EL (cell line): ENCODE results near the gene WSCD2.
"Not testable (repeated sequence)": the region's sequence is repeated elsewhere in the genome, so short reads cannot be mapped to it uniquely, and the experiment has no call there.

ENCODE experiments used
- DNase-seq: peaks from one replicate; pipeline ENCODE4 v3.0.0-alpha.2; 2016

Gene WSCD2

DNA sequence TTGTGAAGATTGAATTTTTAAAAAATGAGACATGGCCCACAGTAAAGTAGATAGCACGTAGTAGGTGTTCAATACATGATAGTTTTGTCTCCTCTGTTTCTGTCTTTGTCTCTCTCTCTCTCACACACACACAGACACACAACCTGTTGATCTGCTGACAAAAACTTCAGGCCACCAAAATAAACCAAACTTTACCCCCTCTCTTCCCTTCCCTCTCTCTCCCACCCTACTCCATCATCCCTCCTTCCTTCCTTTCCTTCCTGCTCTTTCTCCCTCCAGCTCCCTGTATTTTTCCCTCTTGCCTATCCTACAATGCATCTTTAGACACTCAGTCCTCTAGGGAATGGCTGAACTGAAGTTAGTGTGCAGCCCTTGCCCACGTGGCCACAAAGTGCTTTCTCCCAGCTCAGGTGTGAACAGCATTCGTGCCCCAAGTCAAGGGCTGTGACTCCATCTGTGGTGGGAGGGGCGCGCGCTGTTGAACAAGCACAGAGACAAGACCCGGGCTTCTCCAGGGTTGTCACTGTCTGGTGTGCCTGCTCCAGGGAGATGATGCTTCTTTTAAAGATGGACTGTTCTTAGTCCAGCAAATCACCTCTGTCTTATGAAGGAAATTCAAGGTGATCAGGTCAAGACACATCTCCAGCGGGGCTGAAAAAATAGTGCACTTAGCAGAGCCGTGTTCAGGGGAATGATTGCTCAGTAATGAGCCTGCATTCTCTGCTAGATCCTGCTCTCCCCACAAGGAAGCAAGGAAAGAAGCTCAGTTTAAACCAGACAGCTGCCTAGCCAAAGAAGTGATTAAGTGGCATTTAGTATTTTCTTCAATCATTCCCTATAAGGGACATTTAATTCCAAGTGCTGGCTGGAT, 75.3 kb downstream of the WSCD2 start:
- no peak for DNase-seq

DNA sequence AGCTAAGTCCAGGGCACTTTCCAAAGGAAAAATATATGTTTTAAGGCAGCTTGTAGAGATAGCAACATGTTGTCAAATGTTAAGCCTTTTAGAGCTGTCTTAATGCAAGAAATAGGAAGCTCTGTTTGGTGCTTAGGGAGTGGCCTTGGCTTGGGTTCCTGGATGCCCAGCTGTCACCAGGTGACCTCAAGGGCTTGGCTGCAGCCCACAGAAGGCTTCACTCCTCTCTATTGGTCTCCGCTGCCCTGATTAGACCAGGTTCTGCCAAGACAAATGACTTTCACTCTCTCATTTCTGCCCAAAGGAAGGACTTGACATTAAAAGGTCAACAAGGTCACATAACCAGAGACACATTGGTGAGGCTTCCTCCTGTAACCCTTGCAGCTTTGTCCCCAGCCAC, 76.8 kb downstream of the WSCD2 start:
- DNase-seq, result no peak

DNA sequence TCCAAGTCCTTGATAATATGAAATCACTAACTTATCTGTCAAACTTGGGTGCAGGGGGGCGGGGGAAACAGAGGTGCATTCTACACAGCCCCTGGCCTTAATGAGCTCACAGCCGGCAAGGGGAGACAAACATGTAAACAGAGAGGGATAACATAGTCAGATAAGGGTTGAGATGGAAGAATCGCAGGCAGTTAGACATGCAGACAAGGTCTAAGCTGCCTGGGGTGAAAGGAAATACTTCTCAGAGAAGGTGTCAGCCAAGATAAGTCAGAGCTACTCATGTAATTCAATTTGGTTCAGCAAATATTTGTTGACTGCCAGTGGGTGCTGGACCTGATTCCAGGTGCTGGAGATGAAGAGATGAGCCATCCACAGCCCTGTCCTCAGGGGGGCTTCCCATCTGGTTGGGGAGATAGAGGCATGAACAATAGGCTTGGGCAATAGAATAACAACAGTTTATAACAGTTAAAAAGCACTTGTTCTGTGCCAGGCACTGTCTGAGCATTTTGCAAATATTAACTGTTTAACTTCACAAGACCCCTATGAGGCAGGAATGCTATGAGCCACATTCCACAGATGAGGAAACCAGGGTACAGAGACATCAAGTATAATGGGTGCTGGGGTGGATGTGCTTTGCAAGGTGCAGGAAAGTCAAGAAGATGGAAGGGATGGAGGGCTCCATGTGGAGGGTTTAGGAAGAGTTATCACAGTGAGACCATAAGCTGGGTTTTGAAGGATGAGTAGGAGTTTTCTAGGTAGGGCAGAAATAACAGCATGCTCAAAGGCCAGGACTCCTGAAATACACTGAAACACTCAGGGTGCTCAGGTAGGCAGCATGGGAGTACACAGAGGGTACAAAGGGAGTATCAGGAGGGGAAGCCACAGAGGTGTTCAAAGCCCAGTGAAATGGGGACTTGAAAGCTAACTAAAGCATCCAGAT, 79.0 kb downstream of the WSCD2 start:
- no peak for DNase-seq

DNA sequence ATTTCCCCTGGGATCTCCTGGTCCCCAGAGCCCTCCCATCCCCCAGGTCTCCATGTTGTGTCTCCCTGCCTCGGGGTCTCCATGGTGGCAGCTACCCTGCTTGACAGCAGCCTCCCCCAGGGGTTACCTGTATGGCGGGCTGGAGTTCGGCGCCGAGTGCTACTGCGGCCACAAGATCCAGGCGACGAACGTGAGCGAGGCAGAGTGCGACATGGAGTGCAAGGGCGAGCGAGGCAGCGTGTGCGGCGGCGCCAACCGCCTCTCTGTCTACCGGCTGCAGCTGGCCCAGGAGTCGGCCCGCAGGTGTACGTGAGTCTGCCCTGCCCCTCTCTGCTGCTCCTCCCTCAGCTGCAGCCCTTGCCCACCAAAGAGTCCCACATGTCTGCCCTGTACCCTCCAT, 80.9 kb downstream of the WSCD2 start:
- no peak for DNase-seq

DNA sequence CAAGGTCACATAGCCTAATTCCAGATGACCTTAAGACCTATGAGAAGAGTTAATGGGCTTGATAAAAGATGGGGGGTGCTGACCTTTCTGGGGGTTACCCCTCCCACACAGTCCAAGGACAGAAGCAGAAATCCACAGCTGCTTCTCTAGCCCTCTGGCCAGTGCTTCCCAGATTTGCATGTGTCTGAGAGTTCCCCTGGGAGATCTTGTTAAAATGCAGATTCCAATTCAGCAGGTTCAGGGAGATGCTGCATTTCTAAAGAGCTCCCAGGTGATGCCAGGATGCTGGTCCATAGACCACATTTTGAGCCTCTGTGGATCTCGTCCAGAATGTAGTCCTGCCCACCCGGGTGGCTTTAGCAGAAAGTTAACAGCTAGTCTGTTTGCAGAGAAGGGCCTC, 82.1 kb downstream of the WSCD2 start:
- DNase-seq, result no peak

DNA sequence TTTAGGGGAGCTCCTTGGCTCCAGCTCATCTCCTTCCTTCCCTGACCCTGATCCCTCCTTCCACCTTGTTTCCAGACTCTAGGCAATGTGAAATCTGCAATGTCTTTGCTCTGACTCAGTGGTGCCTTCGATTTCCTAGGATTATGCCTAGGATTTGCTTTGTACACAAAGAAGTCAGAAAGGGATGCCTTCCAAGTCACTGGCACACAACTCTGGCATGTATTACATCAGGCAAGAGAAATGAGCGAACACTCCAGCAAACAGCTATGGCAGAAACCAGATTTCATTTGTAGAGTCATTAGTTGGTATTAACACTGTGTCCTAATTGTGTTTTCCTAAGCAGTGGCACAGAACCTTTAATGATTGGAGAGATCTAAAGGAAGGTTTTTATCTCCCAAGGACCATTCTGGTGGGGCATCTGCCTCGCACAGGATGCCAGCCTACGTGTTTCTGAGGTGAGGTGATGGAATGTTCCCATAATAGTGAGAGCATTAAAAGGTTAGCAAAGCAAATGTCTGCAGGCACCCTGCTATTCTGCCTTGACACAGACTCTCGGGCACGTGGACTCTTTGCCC, 84.9 kb downstream of the WSCD2 start:
- DNase-seq, result no peak

DNA sequence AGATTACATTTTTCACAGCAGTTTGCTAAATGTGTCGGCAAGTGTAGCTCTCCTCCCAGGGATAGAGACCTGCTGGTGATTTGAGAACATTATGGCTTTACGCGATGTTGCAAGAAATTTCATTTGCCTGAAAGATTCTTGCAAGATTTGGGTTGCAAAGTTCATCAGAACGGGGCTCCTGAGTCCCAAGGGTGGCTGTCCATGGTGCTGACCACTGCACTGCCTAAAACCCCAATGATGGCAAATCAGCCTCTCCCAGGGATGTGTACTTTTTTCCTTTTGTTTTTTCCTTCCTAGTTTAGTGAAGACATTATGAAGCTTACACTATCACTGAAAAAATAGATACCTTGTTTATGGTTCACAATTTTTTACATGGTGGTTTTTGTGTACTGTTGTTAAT, 85.4 kb downstream of the WSCD2 start:
- peak; percentile 15 for DNase-seq

DNA sequence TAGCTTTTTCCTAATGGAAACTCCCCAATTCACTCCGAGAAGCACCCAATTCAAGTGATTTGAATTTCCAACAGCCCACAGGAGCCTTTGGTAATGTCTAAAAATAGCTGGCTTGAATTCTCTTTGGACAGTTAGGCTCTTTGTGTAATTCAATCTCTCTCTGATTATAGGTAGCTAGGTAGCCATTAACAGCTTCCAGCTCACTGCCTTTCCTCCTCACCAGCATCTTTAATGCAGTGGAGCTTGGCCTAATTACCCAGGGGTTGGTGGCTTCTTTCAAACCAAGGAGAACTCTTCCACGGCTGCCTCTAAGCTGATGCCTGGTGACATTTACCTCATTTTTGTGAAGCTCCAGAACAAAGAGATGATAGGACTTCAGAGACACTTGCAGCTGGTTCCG, 86.4 kb downstream of the WSCD2 start:
- no peak for DNase-seq

DNA sequence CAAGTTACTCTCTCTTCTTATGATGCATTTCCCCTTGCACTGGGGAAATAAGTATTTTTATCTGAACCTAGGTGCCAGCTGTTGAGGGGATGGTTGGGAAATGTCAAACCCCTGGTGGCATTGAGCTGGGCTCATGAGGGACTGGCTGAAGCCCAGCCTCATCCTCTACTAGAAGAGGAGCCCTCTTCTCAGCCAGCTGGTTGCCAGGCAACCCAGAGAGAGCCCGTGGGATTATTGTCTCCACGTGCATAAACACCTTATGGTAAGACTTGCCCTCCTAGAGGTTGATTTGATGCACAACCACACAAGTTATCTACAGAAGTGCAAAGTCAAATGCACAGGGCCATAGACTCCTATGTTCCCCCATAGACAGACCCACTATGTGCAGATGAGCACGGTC, 89.8 kb downstream of the WSCD2 start:
- DNase-seq, result no peak

DNA sequence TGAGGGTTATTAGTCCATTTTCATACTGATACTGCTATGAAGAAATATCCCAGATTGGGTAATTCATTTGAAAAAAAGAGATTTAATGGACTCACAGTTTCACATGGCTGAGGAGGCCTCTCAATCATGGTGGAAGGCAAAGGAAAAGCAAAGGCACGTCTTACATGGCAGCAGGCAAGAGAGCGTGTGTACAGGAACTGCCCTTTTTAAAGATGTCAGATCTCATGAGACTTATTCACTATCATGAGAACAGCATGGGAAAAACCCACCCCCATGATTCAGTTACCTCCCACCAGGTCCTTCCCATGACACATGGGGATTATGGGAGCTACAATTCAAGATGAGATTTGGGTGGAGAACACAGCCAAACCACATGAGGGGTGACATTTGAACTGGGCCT, 96.0 kb downstream of the WSCD2 start:
- not testable (repeated sequence) for DNase-seq

DNA sequence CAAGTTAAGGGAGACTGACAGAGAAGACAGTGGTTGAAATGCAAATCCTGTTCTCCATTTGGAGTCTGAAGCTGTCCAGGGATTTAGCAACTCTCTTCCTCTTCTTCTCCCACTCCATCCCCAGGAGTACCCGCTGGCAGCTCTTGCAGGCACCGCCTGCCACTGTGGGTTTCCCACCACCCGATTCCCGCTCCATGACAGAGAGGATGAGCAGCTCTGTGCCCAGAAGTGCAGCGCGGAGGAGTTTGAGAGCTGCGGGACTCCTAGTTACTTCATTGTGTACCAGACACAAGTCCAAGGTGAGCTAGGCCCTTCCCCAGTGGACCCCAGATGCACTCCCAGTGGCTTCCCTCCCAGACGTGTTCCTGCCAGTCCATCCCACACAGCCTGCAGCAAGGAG, 97.8 kb downstream of the WSCD2 start:
- DNase-seq, result no peak

DNA sequence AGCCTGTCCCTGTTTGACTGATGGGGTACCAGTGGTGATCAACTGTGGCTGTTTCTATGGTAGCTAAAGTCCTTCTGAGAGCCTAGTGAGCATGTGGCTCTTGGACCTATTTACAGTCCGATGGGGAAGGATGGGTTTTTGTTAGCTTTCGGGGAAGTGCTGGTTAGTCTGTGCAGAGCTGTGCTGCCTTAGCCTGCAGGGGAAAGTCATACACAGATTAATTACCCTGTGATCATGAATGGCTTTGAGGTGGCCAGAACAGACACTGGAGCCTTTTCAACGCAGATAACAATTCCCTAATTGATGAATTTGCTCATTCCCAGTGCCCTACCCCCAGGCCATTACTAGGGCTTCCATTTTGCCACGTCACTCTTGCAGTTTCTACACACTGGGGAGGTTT, 99.7 kb downstream of the WSCD2 start:
- no peak for DNase-seq

DNA sequence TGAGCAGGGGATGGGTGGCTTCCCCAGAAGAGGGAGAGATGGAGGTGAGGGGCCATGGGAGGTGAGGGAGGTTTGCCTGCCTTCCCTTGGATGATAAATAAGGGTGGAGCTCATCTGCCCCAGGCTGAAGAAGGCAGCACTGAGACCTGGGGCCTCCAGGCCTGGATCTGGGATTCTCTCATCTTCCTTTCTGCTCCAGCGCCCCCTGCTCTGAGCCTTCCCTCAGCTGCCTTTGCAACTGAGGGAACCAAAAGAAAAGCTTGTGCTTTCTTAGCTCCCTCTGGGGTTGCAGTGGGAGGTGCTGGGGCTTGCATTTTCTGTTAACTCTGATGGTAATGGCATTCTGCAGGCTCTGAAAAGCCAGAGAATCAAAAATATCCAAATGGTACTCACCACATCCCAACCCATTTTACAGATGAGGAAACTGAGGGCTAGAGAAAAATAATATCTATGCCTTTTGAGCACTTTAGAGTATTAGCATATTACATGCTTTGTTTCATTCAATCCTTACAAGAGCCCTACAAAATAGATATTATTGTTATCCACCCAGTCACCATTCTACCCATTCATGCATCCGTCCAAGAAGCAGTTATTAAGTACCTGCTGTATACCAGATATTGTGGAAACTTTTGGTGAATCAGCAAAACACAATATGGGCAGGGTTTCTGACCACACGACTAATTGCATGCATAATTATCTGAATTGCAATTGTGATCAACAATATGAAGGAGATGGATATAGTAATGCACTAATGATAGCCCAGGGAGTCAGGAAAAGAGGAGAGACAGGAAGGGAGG, 102.2 kb downstream of the WSCD2 start:
- no peak for DNase-seq

DNA sequence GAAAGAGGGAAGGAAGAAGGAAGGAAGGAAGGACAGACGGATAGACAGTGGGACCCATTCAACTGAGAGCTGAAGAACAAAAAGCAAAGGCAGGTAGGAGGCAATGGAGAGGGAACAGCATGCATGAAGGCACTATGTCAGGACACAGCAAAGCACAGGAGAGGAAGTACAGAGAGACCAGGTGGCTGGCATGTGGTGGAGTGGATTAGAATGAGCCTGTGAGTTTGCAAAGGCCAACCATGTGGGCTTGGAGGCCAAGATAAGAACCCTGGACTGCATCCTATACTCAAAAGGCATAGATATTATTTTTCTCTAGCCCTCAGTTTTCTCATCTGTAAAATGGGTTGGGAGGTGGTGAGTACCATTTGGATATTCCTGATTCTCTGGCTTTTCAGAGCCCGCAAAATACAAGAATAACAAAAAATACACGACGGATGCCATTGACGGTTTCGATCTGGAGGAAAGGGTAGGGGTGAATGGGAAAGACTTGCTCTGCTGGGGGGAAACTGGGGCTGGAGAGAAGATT, 102.9 kb downstream of the WSCD2 start:
- no peak for DNase-seq

DNA sequence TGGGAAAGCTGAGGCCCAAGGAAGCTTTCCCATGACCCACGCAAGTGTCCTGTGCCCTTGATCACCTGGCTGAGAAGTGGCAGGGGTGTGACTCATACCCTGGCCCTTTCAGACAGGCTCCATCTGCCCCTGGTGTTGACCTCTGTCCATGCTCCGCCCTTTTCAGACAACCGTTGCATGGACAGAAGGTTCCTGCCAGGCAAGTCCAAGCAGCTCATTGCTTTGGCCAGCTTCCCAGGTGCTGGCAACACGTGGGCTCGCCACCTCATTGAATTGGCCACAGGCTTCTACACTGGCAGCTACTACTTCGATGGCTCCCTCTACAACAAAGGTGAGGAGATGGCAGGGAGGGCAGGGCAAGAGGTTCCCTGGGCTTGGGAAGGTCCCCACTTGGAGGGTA, 103.5 kb downstream of the WSCD2 start:
- DNase-seq, result no peak

DNA sequence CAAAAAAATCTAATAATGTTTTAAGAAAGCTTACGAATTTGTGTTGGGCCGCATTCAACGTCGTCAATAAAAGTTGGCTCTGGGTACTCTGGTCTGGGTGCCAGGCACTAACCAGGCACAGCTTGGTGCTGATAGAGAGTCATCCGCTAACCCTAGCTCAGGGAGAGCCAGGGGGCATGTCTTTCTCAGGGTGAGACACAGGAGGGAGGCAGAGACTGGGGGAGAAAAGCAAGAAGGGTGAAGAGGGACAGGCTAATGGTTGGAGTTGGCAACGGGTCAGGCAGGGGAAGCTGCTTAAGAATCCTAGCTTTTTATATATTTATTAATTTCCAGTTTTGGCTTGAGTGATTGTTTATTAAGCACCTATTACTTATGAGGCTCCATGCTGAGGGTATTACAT, 105.1 kb downstream of the WSCD2 start:
- no peak for DNase-seq

DNA sequence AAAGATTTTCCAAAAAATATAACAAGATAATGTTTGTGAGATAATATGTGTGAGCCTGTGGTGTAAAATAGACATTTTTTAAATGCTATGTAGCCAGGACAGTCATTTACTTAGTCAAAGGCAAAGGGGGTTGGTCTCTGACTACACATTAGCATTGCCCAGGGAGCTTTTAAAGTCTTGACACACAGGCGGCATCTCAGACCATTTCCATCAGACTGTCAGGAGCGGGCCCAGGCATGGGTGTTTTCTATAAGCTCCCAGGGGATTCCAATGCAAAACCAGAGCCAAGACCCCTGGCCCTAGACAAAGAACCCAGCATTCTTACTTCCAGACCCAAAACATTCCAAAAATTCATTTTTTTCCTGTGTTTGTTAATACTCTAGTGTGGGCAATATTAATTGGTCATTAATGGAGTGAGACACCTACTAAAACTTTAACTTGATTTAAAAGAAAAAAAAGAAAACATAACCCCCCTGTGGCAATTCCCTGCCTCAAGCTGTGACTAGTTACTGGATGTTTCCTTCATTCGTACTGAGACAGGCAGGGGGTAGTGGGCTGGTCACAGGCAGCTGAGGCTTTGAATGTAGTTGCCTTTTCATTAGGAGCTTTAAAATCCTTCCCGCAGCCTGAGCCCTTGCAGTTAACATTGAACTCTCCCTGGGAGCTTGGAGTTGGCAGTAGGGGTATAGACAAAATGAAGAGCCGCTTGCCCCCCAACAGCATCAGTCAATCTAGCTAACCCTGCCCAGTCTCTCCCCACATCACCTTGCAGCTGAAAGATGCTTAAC, 106.3 kb downstream of the WSCD2 start:
- DNase-seq, result no peak

DNA sequence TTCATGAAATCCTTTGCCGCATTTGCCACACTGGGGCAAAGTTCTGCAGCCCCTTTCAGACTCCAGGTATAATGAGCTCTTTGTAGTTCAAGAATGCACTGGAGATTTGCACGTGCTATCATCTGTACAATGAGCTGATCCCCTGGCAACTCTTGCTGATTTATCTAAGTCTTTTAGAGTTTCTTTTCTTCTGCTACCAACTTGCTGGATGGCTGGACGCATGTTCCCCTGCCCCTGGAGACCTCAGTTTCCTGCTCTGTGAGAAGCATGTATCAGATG, 106.8 kb downstream of the WSCD2 start:
- DNase-seq, result no peak

DNA sequence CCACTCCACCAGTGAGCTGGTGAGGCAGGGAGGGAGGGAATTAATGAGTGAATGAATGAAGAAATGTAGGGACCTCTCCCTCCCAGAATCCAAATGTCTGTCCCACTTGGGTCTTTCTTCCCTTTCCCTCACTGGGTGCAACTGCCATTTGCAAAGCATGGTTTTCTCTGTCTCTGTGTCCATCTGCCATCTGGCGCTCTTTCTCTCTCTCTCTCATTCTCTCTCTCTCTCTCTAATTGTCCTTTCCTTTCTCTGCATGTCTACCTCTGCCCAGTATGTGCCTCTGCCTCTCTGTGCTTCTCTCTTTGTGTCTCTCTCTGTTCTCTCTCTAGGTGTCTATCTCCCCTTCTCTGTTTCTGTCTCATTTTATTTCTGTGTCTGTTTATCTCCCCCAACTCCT, 107.3 kb downstream of the WSCD2 start:
- no peak for DNase-seq

DNA sequence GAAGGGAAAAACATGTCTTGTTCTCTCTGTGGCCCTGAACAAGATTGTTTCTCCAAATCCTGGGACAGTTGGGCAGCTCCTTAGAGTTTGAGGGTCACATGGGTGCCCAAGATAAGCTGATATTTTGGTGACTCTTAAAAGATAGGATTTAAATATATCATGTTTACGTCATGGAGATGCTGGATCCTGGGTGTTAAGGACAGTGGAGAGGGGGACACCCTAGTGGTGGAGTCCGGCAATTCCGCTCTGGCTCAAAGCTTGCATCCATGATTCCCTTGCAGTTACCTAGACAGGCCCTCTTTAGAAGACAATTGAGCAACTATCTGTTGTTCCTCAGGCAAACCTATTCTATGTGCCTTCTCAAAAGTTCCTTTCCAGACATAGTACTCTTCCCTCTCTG, 108.2 kb downstream of the WSCD2 start:
- DNase-seq, result peak; percentile 6

DNA sequence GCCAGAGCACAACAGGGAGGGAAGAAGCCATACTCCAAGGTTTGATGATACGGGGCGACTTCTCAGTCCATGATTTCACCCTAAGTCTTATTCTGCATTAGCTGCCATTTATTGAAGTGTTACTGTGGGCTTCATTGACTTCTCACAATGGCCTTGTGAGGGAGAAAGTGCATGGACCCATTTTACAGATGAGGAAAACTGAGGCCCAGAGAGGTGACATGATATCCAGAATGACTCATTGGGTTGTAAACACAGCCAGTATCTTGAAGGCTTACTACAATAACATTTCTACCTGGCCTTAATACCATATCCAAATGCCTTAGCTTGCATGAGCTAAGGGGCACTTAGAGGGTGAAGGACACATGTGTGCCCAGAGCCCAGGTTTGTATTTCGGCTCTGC, 109.4 kb downstream of the WSCD2 start:
- no peak for DNase-seq

DNA sequence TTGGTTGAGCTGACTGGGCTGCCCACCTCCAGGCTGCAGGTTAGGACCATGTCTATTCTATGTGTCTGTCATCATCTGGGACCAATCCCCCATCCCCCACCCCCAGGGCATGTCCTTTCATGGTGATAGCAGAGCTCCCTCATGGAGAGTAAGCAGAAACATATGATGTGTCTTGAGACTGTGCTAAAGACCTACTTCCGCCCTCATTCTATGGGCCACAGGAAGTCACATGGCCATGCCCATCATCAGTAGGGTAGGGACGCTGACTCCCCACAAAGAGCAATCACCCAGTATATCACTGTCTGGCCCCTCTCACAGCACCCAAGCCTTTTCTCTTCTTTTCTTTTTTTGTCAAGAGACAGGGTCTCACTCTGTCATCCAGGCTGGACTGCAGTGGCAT, 110.3 kb downstream of the WSCD2 start:
- DNase-seq, result no peak
